ENCODE data around the gene GDF9. TPM values are rescaled to one million over a fixed set of nuclear protein-coding genes. Genes with fewer than 3 reads are reported as not detected.

GDF9 gene
- total RNA-seq, 4 donors from 2014 or later = 0.22 to 0.75 (median 0.51) TPM; not detected in 1

GRCh38 chr5:132823481-132824050, 42.7 kb downstream of the GDF9 start:
- TF ChIP-seq CTCF (IDR thresholded peaks at IDR 0.05; ENCODE audit: low read depth) = no peak

GRCh38 chr5:132822650-132823480, 43.4 kb downstream of the GDF9 start:
- no peak for TF ChIP-seq CTCF (IDR thresholded peaks at IDR 0.05; ENCODE audit: low read depth)

GRCh38 chr5:132821791-132822190, 44.5 kb downstream of the GDF9 start:
- no peak for TF ChIP-seq CTCF (IDR thresholded peaks at IDR 0.05; ENCODE audit: low read depth)

- TF ChIP-seq CTCF (IDR thresholded peaks at IDR 0.05; ENCODE audit: low read depth) = no peak
These were observed 44.9 kb downstream of the GDF9 start for GRCh38 chr5:132821350-132821749.

GRCh38 chr5:132820162-132820754, 46.0 kb downstream of the GDF9 start:
- no peak for TF ChIP-seq CTCF (IDR thresholded peaks at IDR 0.05; ENCODE audit: low read depth)

- no peak for TF ChIP-seq CTCF (IDR thresholded peaks at IDR 0.05; ENCODE audit: low read depth)
These were observed 46.8 kb downstream of the GDF9 start for GRCh38 chr5:132819468-132819867.

- TF ChIP-seq CTCF (IDR thresholded peaks at IDR 0.05; ENCODE audit: low read depth) = no peak
These were observed 49.3 kb downstream of the GDF9 start for GRCh38 chr5:132817011-132817410.
